HepG2 (cell line): ENCODE results near the gene ORMDL2. TPM values are rescaled to one million over a fixed set of nuclear protein-coding genes. Genes with fewer than 3 reads are reported as not detected.

Experiments used
- BORCS8-MEF2B ChIP-seq: sonication (generic); formaldehyde crosslinking; IDR thresholded peaks from 2 replicates; pipeline ENCODE4 v1.8.0; 2022; ENCODE audit warnings: mild to moderate bottlenecking, missing genetic modification reagents
- HINFP ChIP-seq: sonication (generic); formaldehyde crosslinking; IDR thresholded peaks from 2 replicates; pipeline ENCODE4 v1.4.0; 2020; ENCODE audit warnings: low read depth, mild to moderate bottlenecking, missing genetic modification reagents
- KDM4B ChIP-seq: sonication (generic); formaldehyde crosslinking; IDR thresholded peaks from 2 replicates; pipeline ENCODE4 v1.4.0; 2020; ENCODE audit warnings: missing genetic modification reagents
- KIAA2018 ChIP-seq: sonication (generic); formaldehyde crosslinking; IDR thresholded peaks from 2 replicates; pipeline ENCODE4 v1.5.0; 2020; ENCODE audit warnings: mild to moderate bottlenecking, missing genetic modification reagents, borderline replicate concordance
- MXD1 ChIP-seq: sonication (generic); formaldehyde crosslinking; IDR thresholded peaks from 2 replicates; pipeline ENCODE4 v1.4.0; 2020; ENCODE audit warnings: mild to moderate bottlenecking, missing genetic modification reagents
- MXD4 ChIP-seq: IDR thresholded peaks from 2 replicates; pipeline ENCODE4 v1.6.1; 2016; ENCODE audit warnings: mild to moderate bottlenecking, missing biosample characterization, missing genetic modification reagents
- PITX1 ChIP-seq: sonication (generic); formaldehyde crosslinking; IDR thresholded peaks from 2 replicates; pipeline ENCODE4 v1.5.1; 2020; ENCODE audit warnings: mild to moderate bottlenecking, missing genetic modification reagents
- SETDB1 ChIP-seq: sonication (generic); formaldehyde crosslinking; IDR thresholded peaks from 2 replicates; pipeline ENCODE4 v1.5.1; 2020; ENCODE audit warnings: missing genetic modification reagents, mild to moderate bottlenecking, borderline replicate concordance
- SNAI1 ChIP-seq: sonication (generic); formaldehyde crosslinking; IDR thresholded peaks from 2 replicates; pipeline ENCODE4 v1.5.0; 2020; ENCODE audit warnings: mild to moderate bottlenecking, missing genetic modification reagents, borderline replicate concordance
- ZBTB43 ChIP-seq: sonication (generic); formaldehyde crosslinking; conservative IDR thresholded peaks from 2 replicates; pipeline ENCODE4 v1.4.0; 2020; ENCODE audit warnings: missing genetic modification reagents
- ZNF18 ChIP-seq: sonication (generic); formaldehyde crosslinking; IDR thresholded peaks from 2 replicates; pipeline ENCODE4 v1.8.0; 2022; ENCODE audit warnings: mild to moderate bottlenecking, missing genetic modification reagents; ENCODE audit not compliant: insufficient replicate concordance
- ZNF513 ChIP-seq: sonication (generic); formaldehyde crosslinking; conservative IDR thresholded peaks from 2 replicates; pipeline ENCODE4 v1.5.0; 2020; ENCODE audit warnings: missing genetic modification reagents
- ZNF543 ChIP-seq: sonication (generic); formaldehyde crosslinking; IDR thresholded peaks from 2 replicates; pipeline ENCODE4 v1.4.0; 2020; ENCODE audit warnings: mild to moderate bottlenecking, missing genetic modification reagents
- polyA plus RNA-seq, 8 experiments: library from polyadenylated mRNA; depleted of rRNA in 3 of 8; stranded (reverse) in 7 of 8; unstranded in 1 of 8; fragments of >200 nt; fragmentation: Illumina TruSeq in 4 of 8; extraction: Trizol in 4 of 8; gene quantifications; 2 replicates each; pipeline versions ENCODE4 v1.2.1 to v1.2.3, GENCODE V29; 2011 to 2016; ENCODE audit warnings: low read depth in 4 of 8, missing spikeins in 1 of 8, mixed read lengths in 1 of 8; ENCODE audit not compliant: insufficient read depth in 1 of 8
- total RNA-seq, 5 experiments: library from RNA; depleted of rRNA; stranded (reverse); fragments of >200 nt; fragmentation: Illumina TruSeq; extraction: Trizol; gene quantifications; 2 replicates each; pipeline ENCODE4 v1.2.3, GENCODE V29; 2016; ENCODE audit warnings: low read depth in 1 of 5

Gene ORMDL2
- total and polyA plus RNA-seq, 2 of the 13 experiments (the other 11 are each of a cell fraction or from before 2014, with no cell fraction given), result 24.0 to 28.6 TPM

GRCh38 chr12:55818140-55818728 lies 393 bp downstream of the ORMDL2 start (continued):
- TF ChIP-seq ZBTB43 (CRISPR knock-in tag), result no peak
- no peak for TF ChIP-seq KDM4B (CRISPR knock-in tag)
- TF ChIP-seq MXD1 (CRISPR knock-in tag), result 0 out of 2 replicates have a peak, but pooled peaks have one; percentile 19
- no peak for TF ChIP-seq KIAA2018 (CRISPR knock-in tag)
- TF ChIP-seq MXD4 (CRISPR knock-in tag), result no peak
- no peak for TF ChIP-seq ZNF18
- TF ChIP-seq ZNF513 (CRISPR knock-in tag), result no peak
- TF ChIP-seq BORCS8-MEF2B (CRISPR knock-in tag), result 0 out of 2 replicates have a peak, but pooled peaks have one; percentile 29
- TF ChIP-seq SNAI1, result no peak; the same call in 1 of the 2 replicates
- TF ChIP-seq ZNF543 (CRISPR knock-in tag), result 0 out of 2 replicates have a peak, but pooled peaks have one; percentile 50
- no peak for TF ChIP-seq HINFP
- TF ChIP-seq SETDB1 (CRISPR knock-in tag), result no peak
- TF ChIP-seq PITX1 (CRISPR knock-in tag), result peak; percentile 20; the same call in 1 of the 2 replicates
